Fibroblast of mammary gland (primary cell): ENCODE measurements around the gene PPM1K.

Source experiments
- DNase-seq: peaks from one replicate; pipeline ENCODE4 v3.0.0-alpha.2; 2010; ENCODE audit warnings: low read depth
- H3K4me3 ChIP-seq: 2 replicates; pipeline ENCODE4 v1.5.1; 2011; ENCODE audit warnings: low read depth, mild to moderate bottlenecking, low read length, moderate library complexity; ENCODE audit not compliant: control insufficient read depth
- TF ChIP-seq, protein P1 (sequence below): conservative IDR thresholded peaks from 2 replicates; pipeline ENCODE4 v1.5.1; 2011; ENCODE audit warnings: low read depth, low read length, inconsistent platforms; ENCODE audit not compliant: control insufficient read depth, insufficient read depth

PPM1K gene

DNA sequence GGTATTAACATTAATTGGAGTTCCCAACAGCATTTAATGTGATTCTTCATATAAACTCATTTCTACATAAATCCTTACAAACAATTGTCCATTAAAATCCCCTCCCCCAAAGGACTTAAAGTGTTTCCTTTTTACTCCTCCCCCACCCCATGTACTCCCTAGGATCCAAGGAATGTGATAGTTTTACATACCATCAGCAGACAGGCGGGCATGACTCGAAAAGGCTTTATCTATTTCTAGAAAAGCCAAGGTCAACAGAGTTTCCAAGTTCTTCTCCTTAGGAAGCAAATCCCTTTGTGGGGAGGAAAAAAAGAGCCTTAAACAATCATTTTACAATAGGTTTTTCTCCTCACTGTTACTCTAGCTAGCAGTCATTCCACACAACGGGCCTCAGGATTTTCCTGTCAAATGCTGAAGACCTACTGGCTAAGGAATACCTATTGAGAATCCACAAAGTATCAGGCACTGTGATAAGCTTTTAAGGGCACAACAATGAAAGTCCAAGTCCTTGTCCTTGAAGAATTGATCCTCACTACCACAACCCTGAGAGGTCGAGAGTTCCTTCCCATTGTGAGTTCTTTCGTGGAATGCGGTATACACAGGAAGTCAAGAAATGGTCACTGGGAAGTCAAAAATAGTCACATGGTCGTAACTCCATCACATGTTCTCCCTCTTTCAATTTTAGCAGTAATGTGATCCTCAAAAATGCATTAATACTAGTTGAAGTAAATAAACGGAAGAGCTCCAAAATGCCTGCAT is 7.2 kb downstream of the PPM1K start:
- DNase-seq = no peak
- TF ChIP-seq, protein P1, sequence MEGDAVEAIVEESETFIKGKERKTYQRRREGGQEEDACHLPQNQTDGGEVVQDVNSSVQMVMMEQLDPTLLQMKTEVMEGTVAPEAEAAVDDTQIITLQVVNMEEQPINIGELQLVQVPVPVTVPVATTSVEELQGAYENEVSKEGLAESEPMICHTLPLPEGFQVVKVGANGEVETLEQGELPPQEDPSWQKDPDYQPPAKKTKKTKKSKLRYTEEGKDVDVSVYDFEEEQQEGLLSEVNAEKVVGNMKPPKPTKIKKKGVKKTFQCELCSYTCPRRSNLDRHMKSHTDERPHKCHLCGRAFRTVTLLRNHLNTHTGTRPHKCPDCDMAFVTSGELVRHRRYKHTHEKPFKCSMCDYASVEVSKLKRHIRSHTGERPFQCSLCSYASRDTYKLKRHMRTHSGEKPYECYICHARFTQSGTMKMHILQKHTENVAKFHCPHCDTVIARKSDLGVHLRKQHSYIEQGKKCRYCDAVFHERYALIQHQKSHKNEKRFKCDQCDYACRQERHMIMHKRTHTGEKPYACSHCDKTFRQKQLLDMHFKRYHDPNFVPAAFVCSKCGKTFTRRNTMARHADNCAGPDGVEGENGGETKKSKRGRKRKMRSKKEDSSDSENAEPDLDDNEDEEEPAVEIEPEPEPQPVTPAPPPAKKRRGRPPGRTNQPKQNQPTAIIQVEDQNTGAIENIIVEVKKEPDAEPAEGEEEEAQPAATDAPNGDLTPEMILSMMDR = no peak
- no peak overlapping the region for H3K4me3 ChIP-seq

DNA sequence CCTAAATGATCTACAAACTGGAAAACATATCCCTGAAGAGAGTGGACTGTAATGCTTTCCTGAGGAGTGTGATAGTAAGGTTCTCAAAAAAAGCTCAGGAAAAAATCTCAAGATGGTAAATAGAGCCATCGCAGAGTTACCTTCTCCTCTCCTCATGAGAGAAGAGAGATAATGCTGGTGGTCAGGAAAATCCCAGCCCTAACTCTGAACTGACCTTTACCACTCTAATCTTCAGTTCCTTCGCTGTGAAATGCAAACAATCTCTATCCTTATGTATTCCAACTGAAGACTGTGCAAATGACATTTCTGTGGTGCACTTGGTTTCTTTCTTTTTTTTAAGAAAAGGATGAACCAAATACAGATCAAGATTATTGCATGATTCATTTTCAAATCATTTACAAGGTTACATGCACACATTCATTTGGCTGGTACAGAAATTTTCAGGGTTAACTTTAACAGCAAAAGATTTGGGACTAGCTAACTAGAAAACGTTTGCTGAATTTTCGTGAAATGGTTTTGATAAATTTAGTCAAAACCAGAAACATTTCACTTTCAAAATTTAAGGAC is 8.3 kb downstream of the PPM1K start:
- TF ChIP-seq, protein P1 = no peak
- H3K4me3 ChIP-seq = no peak overlapping the region
- DNase-seq = no peak

GRCh38 chr4:88275516-88275915 is 8.8 kb downstream of the PPM1K start:
- DNase-seq = peak; percentile 30
- TF ChIP-seq, protein P1 = no peak
- H3K4me3 ChIP-seq = no peak overlapping the region

DNA sequence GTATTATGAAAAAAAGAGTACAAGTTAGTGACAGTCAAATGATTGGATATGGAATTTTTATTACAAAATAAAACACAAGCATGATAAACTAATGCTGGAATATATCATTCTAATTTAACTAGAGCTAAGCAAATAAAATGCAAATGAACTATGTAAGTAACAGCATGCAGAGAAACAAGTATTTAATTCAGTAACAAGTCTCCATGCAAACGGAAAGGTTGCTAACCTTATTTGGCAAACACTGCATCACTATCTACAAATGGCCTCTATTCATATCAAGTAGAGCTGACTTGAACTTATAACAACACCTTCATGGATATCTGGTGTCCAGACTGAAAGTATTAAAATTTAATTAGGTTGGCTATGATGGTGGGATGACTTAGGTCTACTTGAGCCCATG is 15.4 kb downstream of the PPM1K start:
- TF ChIP-seq, protein P1 = no peak
- H3K4me3 ChIP-seq = no peak overlapping the region
- DNase-seq = no peak

GRCh38 chr4:88264336-88264735 is 20.0 kb downstream of the PPM1K start:
- DNase-seq = no peak
- TF ChIP-seq, protein P1 = no peak
- no peak overlapping the region for H3K4me3 ChIP-seq

- peak; percentile 6 for DNase-seq
- TF ChIP-seq, protein P1 = no peak
- H3K4me3 ChIP-seq = no peak overlapping the region
Measured at GRCh38 chr4:88257726-88258125, 26.6 kb downstream of the PPM1K start.
